Fibroblast of pulmonary artery (primary cell): ENCODE measurements around the gene IGF1R.
A peak's percentile ranks its signal among the peaks of the same experiment; 100 is the strongest.

Experiments
- DNase-seq: peaks from one replicate; pipeline ENCODE4 v3.0.0-alpha.2; 2010; ENCODE audit warnings: low read depth
- H3K4me3 ChIP-seq: replicated peaks from 2 replicates; pipeline ENCODE4 v1.5.1; 2011; ENCODE audit warnings: low read depth, mild to moderate bottlenecking, control low read depth, low read length, moderate library complexity
- TF ChIP-seq, protein P1 (sequence below): IDR thresholded peaks from 2 replicates; pipeline ENCODE4 v1.5.1; 2011; ENCODE audit warnings: mild to moderate bottlenecking, control low read depth, low read length, inconsistent platforms; ENCODE audit errors: missing control alignments

IGF1R gene

DNA sequence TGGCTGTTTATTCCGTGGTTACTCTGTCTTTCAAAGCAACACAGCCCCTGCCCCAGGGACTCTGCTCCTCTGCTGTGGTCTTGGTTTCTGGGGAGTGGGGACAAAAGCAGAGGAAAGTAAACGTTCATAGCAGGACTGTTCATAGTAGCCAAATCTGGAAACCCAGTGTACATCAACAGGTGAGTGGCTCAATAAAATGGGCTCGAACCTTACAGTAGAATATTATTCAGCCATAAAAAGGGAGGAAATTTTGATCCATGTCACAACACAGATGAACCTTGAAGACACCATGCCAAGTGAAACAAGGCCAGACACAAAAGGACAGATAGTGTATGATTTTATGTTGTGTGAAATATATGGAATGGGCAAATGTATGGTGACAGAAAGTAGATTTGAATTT is 269.1 kb downstream of the IGF1R start:
- TF ChIP-seq, protein P1, sequence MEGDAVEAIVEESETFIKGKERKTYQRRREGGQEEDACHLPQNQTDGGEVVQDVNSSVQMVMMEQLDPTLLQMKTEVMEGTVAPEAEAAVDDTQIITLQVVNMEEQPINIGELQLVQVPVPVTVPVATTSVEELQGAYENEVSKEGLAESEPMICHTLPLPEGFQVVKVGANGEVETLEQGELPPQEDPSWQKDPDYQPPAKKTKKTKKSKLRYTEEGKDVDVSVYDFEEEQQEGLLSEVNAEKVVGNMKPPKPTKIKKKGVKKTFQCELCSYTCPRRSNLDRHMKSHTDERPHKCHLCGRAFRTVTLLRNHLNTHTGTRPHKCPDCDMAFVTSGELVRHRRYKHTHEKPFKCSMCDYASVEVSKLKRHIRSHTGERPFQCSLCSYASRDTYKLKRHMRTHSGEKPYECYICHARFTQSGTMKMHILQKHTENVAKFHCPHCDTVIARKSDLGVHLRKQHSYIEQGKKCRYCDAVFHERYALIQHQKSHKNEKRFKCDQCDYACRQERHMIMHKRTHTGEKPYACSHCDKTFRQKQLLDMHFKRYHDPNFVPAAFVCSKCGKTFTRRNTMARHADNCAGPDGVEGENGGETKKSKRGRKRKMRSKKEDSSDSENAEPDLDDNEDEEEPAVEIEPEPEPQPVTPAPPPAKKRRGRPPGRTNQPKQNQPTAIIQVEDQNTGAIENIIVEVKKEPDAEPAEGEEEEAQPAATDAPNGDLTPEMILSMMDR: no peak
- H3K4me3 ChIP-seq: no peak overlapping the region
- DNase-seq: no peak

DNA sequence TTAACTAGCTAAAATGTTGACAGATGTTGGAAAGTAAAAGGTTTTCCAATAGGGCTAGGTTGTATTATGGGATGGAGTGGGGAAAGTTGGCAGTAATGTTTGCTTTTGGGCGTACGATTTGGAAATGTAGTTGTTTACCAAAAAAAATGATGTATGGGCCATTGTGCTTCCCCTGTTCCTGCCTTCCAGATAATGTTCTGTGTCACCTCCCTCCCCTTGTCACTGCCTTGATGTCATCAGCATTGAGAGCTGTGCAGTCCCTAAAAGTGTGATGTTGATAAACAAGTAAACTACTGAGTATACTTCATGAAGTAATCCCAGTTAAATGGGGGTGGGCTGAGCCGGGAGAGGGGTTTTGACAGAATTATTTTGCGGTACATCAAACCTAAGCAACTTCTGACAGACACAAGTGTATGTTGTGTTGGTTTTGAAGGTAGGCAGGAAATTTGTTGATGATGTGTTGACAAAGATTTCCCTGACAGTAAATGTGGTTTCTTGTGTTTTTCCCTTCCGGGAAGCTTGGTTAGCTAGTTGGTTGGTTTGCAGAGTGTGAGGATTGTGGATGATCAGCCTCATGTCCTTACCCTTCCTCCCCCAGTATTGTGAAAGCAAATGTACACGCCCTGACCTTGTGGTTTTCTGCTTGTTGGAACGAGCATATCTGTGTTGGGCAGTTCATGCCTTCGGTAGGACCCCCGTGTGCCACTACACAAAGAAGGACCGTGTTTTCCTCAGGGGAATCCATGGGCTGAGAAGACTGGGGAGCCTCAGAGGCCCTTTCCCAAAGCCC is 271.9 kb downstream of the IGF1R start:
- TF ChIP-seq, protein P1: no peak
- DNase-seq: no peak

DNA sequence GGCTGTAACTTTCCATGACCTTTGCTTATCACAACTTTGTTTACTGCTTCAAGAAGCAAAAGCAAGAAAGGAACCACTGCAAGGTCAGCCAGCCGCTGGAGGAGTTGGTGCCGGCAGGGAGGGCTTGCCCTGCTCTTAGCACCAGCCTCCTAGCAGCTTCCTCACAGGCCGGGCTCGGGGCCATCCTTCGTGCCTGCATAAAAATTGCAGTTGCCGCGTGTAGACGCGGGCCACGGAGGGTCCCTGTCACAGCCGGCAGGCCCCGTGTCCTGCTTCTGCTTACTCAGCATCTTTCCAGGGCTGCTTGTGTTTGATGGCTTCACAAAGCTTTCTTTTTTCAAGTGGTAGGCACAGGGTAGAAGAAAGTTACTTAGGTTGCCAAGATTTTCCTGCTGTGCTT is 274.8 kb downstream of the IGF1R start:
- TF ChIP-seq, protein P1: no peak
- no peak overlapping the region for H3K4me3 ChIP-seq
- DNase-seq: no peak

More for the DNA sequence above, 271.9 kb downstream of the IGF1R start:
- H3K4me3 ChIP-seq: no peak overlapping the region

DNA sequence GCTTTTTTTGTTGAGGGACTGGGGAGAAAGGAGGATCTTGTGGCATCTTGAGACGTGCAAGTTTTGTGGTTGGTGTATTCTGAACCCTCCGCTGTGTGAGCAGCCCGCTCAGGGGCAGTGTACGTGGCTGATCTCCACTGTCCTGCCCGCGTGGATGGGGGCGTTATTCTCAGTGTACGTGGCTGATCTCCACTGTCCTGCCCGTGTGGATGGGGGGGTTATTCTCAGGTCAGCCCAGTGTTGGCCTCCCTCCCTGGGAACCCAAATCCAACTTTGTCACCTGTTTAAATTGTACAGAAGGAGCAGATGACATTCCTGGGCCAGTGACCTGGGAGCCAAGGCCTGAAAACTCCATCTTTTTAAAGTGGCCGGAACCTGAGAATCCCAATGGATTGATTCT is 275.2 kb downstream of the IGF1R start:
- TF ChIP-seq, protein P1: no peak
- H3K4me3 ChIP-seq: no peak overlapping the region
- no peak for DNase-seq

GRCh38 chr15:98924401-98925049 is 276.2 kb downstream of the IGF1R start:
- TF ChIP-seq, protein P1: no peak
- no peak overlapping the region for H3K4me3 ChIP-seq
- DNase-seq: peak; percentile 23

GRCh38 chr15:98926236-98926635 is 277.9 kb downstream of the IGF1R start:
- H3K4me3 ChIP-seq: no peak overlapping the region
- TF ChIP-seq, protein P1: no peak
- DNase-seq: no peak
